Stomach (tissue), 9 donors: Measurements from ENCODE around the gene WASL. TPM values are rescaled to one million over a fixed set of nuclear protein-coding genes. Genes with fewer than 3 reads are reported as not detected.

Experiments used
- DNase-seq, 2 donors: peaks; one replicate each; pipeline versions ENCODE4 v3.0.0 to v3.0.0-alpha.2; 2013 to 2019
- H3K27ac ChIP-seq, 5 donors: fragments of 200-600 bp in 4 of 5; sonication (generic) in 4 of 5; one replicate each; pipeline ENCODE4 v1.5.1; 2013 to 2019; ENCODE audit warnings: mild to moderate bottlenecking in 1 of 5, moderate library complexity in 1 of 5
- H3K27me3 ChIP-seq, 3 donors: fragments of 200-600 bp; sonication (generic); one replicate each; pipeline ENCODE4 v1.5.1; 2017 to 2019; ENCODE audit warnings: mixed run types in 1 of 3
- H3K36me3 ChIP-seq, 4 donors: fragments of 200-600 bp; sonication (generic); 1 replicate in 3 of 4; 2 replicates in 1 of 4; pipeline ENCODE4 v1.5.1; 2016 to 2019
- H3K4me1 ChIP-seq, 4 donors: fragments of 200-600 bp; sonication (generic); one replicate each; pipeline ENCODE4 v1.5.1; 2016 to 2019
- H3K4me3 ChIP-seq, 4 donors: fragments of 200-600 bp; sonication (generic) in 3 of 4; one replicate each; pipeline ENCODE4 v1.5.1; 2016 to 2019; ENCODE audit warnings: mild to moderate bottlenecking in 1 of 4
- H3K9me3 ChIP-seq, 4 donors: fragments of 200-600 bp; sonication (generic); one replicate each; pipeline ENCODE4 v1.5.1; 2016 to 2019
- EP300 ChIP-seq: sonication (generic); formaldehyde crosslinking; IDR thresholded peaks from one replicate; pipeline ENCODE4 v1.6.1; 2017; ENCODE audit warnings: antibody characterized with exemption
- POLR2A ChIP-seq, 4 donors: fragments of 450-650 bp; IDR thresholded peaks; one replicate each; pipeline ENCODE4 v1.6.1; 2016; ENCODE audit warnings: antibody characterized with exemption in 4 of 4, control low read depth in 2 of 4, mild to moderate bottlenecking in 1 of 4, moderate library complexity in 1 of 4
- POLR2AphosphoS5 ChIP-seq, 3 donors: sonication (generic); formaldehyde crosslinking; IDR thresholded peaks; one replicate each; pipeline ENCODE4 v1.6.1; 2016; ENCODE audit warnings: antibody characterized with exemption in 3 of 3
- WGBS, 5 donors: extraction: QIAGEN DNeasy Blood & Tissue Kit in 3 of 5; methylation state at CpG; one replicate each; pipeline versions ENCODE4 v1.1.5 to v1.1.7; 2013 to 2018; 5-methylcytosine and 5-hydroxymethylcytosine counted together
- intact Hi-C: fragments of 100-400 bp; cut with DNase I; formaldehyde crosslinking; loops from one replicate; pipeline ENCODE4 v1.15.1; 2023; ENCODE audit warnings: low total_unique reads
- polyA plus RNA-seq, 3 donors: library from polyadenylated mRNA; stranded (reverse); fragments of 200-250 nt; gene quantifications; one replicate each; pipeline ENCODE4 v1.2.3, GENCODE V29; 2013
- total RNA-seq, 5 donors: library from RNA; depleted of rRNA; stranded (reverse); fragments of >200 nt; gene quantifications; one replicate each; pipeline versions ENCODE4 v1.1.0 to v1.2.3, GENCODE V29; 2014 to 2016
- TF ChIP-seq, protein P1 (sequence below), 7 experiments: fragments of 450-650 bp in 4 of 7; fragments of 200-600 bp in 3 of 7; sonication (generic) in 3 of 7; IDR thresholded peaks; one replicate each; pipeline ENCODE4 v1.5.1; 2016 to 2019; ENCODE audit warnings: antibody characterized with exemption in 7 of 7, control low read depth in 2 of 7, mild to moderate bottlenecking in 1 of 7
- donor health status: healthy with polysubstance abuse.
- donor health status: Bipolar disorder and iron deficiency.
- donor health status: healthy.

WASL gene
- total and polyA plus RNA-seq, 8 donors = 9.0 to 56.7 (median 21.7) TPM

DNA sequence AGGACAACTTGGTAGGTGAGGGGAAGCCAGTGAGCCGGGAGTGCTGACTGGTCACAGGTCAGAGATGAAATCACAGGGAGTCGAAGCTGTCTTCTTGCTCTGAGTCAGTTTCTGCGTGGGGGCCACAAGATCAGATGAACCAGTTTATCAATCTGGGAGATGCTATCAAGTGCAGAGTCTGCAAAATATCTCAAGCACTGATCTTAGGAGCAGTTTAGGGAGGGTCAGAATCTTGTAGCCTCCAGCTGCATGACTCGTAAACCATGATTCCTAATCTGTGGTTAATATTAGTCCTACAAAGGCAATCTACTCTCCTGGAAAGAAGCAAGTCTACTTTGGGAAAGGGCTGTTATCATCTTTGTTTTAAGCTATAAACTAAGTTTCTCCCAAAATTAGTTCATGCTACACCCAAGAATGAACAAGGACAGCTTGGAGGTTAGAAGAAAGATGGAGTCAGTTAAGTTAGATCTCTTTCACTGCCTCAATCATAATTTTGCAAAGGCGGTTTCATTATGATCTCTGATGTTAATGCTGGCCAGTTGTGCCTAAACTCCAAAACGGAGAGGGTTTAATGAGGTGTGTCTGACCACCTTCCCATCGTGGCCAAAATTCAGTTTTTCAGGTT, 101.6 kb downstream of the WASL start:
- no peak overlapping the region for H3K27ac ChIP-seq
- H3K27me3 ChIP-seq = no peaks in the 10 kb centered on the region
- TF ChIP-seq, protein P1, sequence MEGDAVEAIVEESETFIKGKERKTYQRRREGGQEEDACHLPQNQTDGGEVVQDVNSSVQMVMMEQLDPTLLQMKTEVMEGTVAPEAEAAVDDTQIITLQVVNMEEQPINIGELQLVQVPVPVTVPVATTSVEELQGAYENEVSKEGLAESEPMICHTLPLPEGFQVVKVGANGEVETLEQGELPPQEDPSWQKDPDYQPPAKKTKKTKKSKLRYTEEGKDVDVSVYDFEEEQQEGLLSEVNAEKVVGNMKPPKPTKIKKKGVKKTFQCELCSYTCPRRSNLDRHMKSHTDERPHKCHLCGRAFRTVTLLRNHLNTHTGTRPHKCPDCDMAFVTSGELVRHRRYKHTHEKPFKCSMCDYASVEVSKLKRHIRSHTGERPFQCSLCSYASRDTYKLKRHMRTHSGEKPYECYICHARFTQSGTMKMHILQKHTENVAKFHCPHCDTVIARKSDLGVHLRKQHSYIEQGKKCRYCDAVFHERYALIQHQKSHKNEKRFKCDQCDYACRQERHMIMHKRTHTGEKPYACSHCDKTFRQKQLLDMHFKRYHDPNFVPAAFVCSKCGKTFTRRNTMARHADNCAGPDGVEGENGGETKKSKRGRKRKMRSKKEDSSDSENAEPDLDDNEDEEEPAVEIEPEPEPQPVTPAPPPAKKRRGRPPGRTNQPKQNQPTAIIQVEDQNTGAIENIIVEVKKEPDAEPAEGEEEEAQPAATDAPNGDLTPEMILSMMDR (IDR thresholded peaks at IDR 0.05) = no peak
- TF ChIP-seq POLR2AphosphoS5 (IDR thresholded peaks at IDR 0.05) (no peak), EP300 (no peak), POLR2A (IDR thresholded peaks at IDR 0.05) (no peak)
- WGBS, 5 donors = 81 to 89% (median 85%) methylated on average over 7 of the region's 7 CpGs
- no peak overlapping the region for H3K4me3 ChIP-seq
- H3K36me3 ChIP-seq = no peaks in the 10 kb centered on the region
- intact Hi-C loops = no loop called here
- no peak for DNase-seq
- H3K9me3 ChIP-seq = no peaks in the 10 kb centered on the region
- H3K4me1 ChIP-seq = peaks cover 0 to 12% (median 7%) of the 10 kb centered on the region in 4 donors

DNA sequence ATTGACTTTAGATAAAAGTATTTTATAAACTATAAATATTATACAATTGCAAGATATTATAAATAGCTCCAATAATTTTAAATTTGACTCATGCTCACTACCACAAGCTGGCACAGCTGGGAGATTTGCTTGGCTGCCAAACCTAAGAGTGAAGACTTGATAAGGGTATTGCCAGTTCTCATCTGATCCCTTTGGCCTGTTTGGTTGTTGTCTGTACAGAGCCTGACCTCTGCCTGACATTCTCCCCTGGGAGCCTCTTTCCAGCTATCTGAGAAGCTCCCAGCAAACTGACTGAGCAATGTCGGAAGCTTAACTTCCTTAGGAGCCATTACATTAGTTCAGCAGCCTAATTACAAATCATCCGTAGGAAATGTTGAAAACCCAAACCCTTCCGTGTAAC, 103.3 kb downstream of the WASL start:
- H3K36me3 ChIP-seq = no peaks in the 10 kb centered on the region
- no peak for TF ChIP-seq EP300
- no peak for TF ChIP-seq POLR2A (IDR thresholded peaks at IDR 0.05)
- TF ChIP-seq, protein P1 (IDR thresholded peaks at IDR 0.05) = no peak
- TF ChIP-seq POLR2AphosphoS5 (IDR thresholded peaks at IDR 0.05) = no peak
- intact Hi-C loops = no loop called here
- 59 to 74% (median 73%) methylated on average over 3 of the region's 3 CpGs for WGBS, 5 donors
- H3K9me3 ChIP-seq = no peaks in the 10 kb centered on the region
- no peak overlapping the region for H3K27ac ChIP-seq
- H3K4me3 ChIP-seq = no peak overlapping the region
- no peaks in the 10 kb centered on the region for H3K27me3 ChIP-seq
- peak in 1 of 2 donors; percentile 16 for DNase-seq
- H3K4me1 ChIP-seq = peaks cover 0 to 12% (median 7%) of the 10 kb centered on the region in 4 donors

DNA sequence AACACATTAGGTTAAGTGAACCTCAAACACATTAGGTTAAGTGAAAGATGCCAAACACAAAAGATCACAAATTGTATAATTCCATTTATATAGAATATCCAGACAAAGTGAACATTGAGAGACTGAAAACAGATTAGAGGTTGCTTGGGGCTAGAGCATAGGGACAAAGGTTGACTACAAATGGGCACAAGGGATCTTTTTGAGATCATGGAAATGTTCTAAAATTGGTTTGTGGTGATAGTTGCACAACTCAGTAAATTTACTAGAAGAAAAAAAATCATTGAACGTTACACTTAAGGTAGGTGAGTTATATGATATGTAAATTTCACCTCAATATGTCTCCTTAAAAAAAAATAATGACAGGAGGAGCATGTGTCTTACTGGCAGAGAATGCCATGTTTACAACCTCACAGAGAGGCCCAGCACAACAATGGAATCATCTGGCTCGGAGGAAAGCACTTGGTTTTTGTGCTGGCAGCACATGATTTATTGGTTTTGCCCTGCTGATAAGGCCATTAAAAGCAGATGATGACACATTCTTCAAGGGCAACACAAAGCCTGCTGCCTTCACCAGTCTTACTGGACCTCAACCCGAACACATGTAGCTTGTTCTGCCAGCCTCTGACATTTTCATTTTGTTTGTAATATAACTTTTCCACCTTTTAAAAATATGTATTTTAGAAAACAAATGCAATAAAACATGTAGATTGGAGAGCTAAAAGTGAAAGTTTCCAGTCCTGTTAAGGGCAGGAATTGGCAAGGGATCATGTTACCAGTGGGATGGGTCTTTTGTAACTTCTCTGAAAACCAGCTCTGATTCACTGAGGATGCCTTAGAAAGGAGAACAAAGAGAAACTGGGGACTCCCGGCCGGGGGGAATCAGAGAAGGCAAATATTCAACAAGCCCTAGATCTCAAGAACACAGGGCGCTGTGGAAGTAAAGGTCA, 105.0 kb downstream of the WASL start:
- TF ChIP-seq POLR2AphosphoS5 (IDR thresholded peaks at IDR 0.05) (peak in 1 of 3 donors; percentile 26), EP300 (no peak)
- Histone ChIP-seq H3K9me3 (no peaks in the 10 kb centered on the region), H3K36me3 (no peaks in the 10 kb centered on the region), H3K4me3 (no peak overlapping the region), H3K4me1 (peaks cover 0 to 12% (median 7%) of the 10 kb centered on the region in 4 donors), H3K27me3 (no peaks in the 10 kb centered on the region), H3K27ac (peak overlapping the region in 1 of 5 donors; percentile 35)
- 19 to 27% (median 24%) methylated on average over 6 of the region's 6 CpGs for WGBS, 5 donors
- DNase-seq = peak in 1 of 2 donors; percentile 70
- intact Hi-C loops = loop anchor here (5.0 kb wide), 1 partner anchor 219 kb away; no protein-coding TSS in a partner anchor

DNA sequence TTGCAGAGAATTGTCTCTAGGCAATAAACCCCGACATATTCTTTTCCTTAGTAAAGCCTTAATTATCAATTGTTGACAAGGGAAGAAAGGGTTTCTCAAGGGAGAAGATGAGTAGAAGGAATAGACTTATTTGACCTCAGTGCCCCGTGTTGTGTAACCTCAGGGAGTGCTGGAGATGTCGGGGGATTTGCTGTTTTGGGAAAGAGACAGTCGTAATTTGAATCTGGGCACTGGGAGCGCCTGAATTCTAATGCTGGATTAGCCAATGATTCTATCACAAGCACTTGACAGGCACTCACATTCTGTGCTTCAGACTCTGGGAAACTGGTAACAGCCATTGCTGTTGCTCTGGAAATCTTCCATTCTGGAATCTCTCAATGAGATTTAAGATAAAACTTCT, 106.9 kb downstream of the WASL start:
- Histone ChIP-seq H3K27ac (no peak overlapping the region), H3K4me1 (peaks cover 0 to 12% (median 7%) of the 10 kb centered on the region in 4 donors), H3K4me3 (no peak overlapping the region), H3K27me3 (no peaks in the 10 kb centered on the region), H3K9me3 (no peaks in the 10 kb centered on the region), H3K36me3 (no peaks in the 10 kb centered on the region)
- 82 to 89% (median 87%) methylated on average over 5 of the region's 5 CpGs for WGBS, 5 donors
- intact Hi-C loops = loop anchor here (5.0 kb wide), 1 partner anchor 220 kb away; no protein-coding TSS in a partner anchor
- no peak for TF ChIP-seq POLR2A (IDR thresholded peaks at IDR 0.05)
- no peak for TF ChIP-seq POLR2AphosphoS5 (IDR thresholded peaks at IDR 0.05)
- TF ChIP-seq, protein P1 (IDR thresholded peaks at IDR 0.05) = no peak
- no peak for TF ChIP-seq EP300
- no peak for DNase-seq
